GM19193 (cell line): ENCODE measurements around the gene PLD1.

Experiments
- POLR2A ChIP-seq: IDR thresholded peaks from 4 replicates; pipeline ENCODE4 v1.6.1; 2011; ENCODE audit not compliant: insufficient read depth, insufficient read length; ENCODE audit errors: extremely low read depth

Gene PLD1

DNA sequence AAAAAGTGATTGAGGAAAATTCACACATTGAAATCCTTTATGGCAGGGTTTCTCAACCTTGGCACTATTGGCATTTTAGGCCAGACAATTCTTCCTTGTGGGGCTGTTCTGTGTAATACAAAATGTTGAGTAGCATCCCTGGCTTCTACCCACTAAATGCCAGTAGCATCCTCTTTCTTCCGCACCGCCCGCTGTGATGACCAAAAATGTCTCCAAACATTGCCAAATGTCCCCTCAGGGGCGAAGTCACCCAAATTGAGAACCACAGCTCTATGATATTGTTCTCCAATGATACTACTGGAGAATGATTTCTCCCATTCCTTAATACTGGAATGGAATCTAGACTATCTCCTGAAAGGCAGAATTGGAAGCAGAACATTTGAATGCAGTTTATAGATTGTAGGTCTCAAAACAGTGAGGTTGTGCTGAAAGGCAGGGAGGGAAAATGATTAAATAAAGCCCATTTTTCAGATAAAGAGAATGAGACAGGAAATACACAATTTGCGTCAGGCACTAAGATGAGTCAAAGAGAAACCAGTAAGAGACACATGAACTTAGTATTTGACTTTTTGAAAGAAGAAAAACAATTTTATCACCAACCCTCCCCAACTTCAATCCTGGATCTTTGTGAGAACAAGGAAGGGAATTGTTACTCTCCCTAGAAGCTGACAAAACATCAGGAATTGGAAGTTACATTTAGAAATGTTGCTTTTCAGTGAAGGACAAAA, 248.5 kb downstream of the PLD1 start:
- TF ChIP-seq POLR2A, result no peak

DNA sequence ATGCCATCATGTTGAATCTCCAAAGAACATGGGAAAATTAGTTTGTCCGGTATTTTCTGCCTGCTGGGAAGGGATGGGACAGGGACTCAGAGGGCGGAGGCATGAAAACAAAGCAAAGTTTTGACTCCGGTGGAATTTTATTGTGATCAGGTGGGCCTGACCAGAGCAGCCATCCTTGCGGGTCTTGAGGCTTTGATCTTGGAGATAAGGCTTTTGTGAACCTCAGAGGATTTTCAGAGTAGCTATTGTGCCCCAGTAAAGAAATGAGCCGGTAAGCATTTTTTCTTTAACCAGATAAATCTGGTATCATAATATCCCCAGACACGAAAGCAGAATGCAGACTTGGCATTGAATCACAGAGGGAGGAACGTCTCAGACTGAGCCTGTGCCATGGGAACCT, 250.7 kb downstream of the PLD1 start:
- TF ChIP-seq POLR2A, result no peak

DNA sequence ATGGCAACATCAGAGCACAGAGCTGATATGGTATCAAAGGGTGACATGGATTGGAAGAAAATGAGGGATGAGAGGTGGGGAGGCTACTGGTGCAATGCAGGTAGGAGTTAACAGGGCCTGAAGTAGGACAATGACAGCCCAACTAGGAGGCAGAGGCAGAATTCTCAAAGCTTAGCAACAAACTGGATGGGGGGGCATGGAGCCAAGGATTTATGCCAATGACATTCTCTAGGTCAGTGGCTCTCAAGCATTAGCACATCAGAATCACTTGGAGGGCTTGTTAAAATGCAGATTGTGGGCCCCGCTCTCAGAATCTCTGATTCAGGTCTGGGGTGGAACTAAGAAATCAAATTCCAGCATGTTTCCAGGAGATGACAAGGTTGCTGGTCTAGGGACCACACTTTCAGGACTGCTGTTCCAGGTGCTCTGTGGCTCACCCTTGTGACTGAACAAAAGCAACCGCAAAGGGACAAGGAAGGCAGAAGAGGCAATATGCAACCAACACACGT, 252.0 kb downstream of the PLD1 start:
- no peak for TF ChIP-seq POLR2A

DNA sequence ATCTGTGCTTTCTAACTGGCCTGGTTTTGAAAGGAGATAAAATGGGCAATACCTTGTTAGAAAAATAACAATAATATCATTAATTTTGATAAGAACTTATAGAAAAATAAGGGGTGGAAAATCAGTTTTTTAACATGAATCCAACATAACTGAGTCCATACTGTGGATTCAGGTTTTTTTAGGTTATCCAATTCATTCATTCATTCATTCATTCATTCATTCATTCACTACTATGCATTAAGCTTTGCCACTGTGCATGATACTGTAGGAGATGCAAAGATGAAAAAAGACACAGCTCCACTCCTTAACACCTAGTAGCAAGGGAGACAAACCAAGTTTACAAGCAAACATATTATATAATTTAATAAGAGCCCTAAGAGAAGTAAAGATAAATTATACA, 253.1 kb downstream of the PLD1 start:
- TF ChIP-seq POLR2A, result no peak

DNA sequence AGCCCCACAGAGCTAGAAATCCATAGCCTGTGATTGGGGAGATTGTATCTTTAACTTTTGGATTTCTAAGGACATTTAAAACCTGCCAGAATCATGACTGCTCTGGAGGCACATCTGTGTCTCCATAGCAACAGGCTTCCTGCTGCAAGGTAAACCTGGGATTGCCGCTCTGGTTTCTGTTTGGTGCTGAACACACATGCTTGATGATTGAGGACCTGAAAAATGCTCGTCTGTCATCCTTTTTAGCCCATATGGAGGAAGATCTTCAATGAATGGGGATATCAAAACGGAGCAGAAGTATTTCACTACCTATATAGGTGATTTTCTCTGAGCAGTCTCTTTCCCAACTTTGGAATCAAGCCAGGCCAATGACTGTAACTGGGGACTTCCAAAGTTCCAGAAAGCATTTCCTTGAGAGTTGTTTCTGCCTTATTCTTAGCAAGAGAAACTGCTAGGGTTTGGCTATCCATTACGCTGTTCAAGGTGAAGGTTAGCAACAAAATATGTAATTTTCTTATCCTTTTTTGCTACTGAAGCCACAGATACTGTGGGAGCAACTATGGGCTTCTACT, 253.6 kb downstream of the PLD1 start:
- no peak for TF ChIP-seq POLR2A

DNA sequence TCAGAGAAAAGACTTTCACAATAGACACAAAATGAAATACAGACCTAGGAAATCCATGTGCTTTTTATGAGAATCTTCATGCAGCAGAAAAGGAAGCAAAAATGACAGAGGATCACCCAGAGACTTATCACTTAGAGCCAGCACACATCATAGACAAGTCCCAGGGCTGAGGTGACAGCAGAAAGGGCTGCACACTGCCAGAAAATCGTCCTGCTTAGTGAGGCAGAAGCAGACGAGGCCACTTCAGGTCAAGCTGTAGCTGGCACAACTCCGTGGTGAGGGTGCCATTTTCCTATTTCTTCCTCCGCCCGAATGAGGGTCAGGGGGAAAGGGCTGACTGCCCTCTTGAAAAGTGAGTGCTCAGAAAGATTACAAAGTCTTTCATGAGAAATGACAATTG, 254.1 kb downstream of the PLD1 start:
- TF ChIP-seq POLR2A, result no peak

DNA sequence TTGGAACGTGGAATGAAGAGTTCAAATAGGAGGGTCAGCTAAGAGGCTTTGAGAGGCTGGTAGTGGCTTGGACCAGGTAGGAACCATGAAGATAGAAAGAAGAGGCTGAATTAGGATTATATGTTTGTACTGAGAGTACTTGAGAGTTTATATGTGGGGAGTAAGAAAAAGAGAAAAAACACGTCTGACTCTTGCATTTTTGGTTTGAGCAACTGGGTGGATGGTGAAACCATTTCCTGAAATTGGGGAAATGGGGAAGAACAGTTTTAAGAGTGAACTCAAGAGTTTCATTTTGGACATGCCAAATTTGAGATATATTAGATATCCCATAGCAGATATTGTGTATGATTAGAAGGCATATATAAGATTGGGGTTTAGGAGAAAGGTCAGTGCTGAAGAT, 257.2 kb downstream of the PLD1 start:
- no peak for TF ChIP-seq POLR2A

DNA sequence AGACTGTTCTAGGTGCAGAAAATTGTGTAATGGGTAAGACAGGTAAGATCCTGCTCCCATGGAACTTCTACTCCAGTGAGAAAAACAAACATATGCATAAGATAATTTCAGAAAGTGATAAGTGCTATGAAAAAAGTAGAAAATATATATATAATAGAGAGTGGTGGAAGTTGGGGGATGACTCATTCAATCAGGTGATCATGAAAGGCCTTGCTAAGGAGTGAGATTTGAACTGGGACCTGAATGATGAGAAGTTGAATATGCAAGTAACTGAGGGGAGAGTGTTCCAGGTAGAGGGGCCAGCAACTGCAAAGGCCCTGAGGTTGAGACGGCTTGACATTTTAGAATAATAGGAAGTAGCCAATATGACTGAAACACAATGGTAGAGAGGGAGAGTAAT, 257.8 kb downstream of the PLD1 start:
- TF ChIP-seq POLR2A, result no peak

DNA sequence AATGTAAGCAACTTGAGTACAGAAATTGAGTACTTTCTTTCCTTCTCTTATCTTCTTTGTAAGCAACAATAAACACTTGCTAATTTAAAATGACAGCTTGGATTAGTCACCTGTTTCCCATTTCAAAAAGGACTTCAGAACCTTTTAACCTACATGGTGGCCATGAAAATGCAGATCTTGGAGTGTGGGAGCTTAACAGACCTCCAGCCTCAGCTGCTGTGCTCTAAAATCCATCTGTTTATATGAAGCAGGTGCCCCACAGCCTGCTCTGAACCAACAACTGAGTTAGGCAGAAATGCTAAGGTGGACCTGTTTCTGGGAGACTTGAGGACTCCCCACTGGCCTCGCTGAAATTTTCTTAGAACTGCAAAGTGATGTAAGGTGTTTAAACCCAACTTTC, 259.0 kb downstream of the PLD1 start:
- TF ChIP-seq POLR2A, result no peak
